Mesothelial cell of epicardium (in vitro differentiated cells): ENCODE data around the gene SEMA3A. TPM values are rescaled to one million over a fixed set of nuclear protein-coding genes. Genes with fewer than 3 reads are reported as not detected.
A peak's percentile ranks its signal among the peaks of the same experiment; 100 is the strongest.
"Not testable (repeated sequence)": the region's sequence is repeated elsewhere in the genome, so short reads cannot be mapped to it uniquely, and the experiment has no call there.

Source experiments
- DNase-seq, 2 experiments: peaks; one replicate each; pipeline ENCODE4 v3.0.0; 2021; ENCODE audit warnings: low spot score in 2 of 2; ENCODE audit not compliant: unreplicated experiment in 2 of 2
- H3K27ac Mint-ChIP-seq: 2 replicates; pipeline ENCODE4 v1.8.0; 2021; ENCODE audit warnings: mixed read lengths
- H3K27me3 Mint-ChIP-seq: 2 replicates; pipeline ENCODE4 v1.8.0; 2021; ENCODE audit warnings: low read depth, mixed read lengths
- H3K36me3 Mint-ChIP-seq: 2 replicates; pipeline ENCODE4 v1.8.0; 2021; ENCODE audit warnings: mixed read lengths
- H3K4me1 Mint-ChIP-seq: 2 replicates; pipeline ENCODE4 v1.8.0; 2021; ENCODE audit warnings: mixed read lengths
- H3K4me3 Mint-ChIP-seq: 2 replicates; pipeline ENCODE4 v1.8.0; 2021; ENCODE audit warnings: mild to moderate bottlenecking, moderate library complexity, mixed read lengths
- H3K9me3 Mint-ChIP-seq: 2 replicates; pipeline ENCODE4 v1.8.0; 2021; ENCODE audit warnings: mixed read lengths
- total RNA-seq: library from RNA; stranded (reverse); gene quantifications from 3 replicates; pipeline ENCODE4 v1.2.1, GENCODE V29; 2021
- TF ChIP-seq, protein P1 (sequence below): fragments of 200-600 bp; sonication (generic); IDR thresholded peaks from one replicate; pipeline ENCODE4 v1.5.0; 2021; ENCODE audit warnings: antibody characterized with exemption; ENCODE audit not compliant: unreplicated experiment

Gene SEMA3A
- total RNA-seq, 1 donor from 2014 or later, result 44.4 TPM

DNA sequence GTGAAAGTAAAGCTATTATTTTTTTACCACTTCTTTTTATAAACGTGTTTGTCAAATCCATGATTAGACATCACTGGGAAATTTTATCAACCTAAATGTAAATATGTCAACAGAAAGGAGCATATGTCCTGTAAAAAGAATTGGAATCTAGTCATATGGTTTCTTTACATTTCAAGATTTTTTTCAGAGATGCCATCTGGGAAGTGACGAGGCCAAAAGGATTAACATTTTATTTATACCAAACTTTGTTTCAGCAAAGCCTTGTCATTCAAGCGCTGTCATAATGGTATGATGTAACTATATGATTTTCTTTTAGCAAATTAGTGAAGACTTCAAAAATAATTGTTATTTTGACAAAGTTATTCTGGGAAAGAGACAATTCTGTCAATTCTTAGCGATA, 117.3 kb downstream of the SEMA3A start:
- TF ChIP-seq, protein P1, sequence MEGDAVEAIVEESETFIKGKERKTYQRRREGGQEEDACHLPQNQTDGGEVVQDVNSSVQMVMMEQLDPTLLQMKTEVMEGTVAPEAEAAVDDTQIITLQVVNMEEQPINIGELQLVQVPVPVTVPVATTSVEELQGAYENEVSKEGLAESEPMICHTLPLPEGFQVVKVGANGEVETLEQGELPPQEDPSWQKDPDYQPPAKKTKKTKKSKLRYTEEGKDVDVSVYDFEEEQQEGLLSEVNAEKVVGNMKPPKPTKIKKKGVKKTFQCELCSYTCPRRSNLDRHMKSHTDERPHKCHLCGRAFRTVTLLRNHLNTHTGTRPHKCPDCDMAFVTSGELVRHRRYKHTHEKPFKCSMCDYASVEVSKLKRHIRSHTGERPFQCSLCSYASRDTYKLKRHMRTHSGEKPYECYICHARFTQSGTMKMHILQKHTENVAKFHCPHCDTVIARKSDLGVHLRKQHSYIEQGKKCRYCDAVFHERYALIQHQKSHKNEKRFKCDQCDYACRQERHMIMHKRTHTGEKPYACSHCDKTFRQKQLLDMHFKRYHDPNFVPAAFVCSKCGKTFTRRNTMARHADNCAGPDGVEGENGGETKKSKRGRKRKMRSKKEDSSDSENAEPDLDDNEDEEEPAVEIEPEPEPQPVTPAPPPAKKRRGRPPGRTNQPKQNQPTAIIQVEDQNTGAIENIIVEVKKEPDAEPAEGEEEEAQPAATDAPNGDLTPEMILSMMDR, result no peak
- DNase-seq, result no peak
- Mint-ChIP-seq H3K4me1 (peaks cover 24% of the 10 kb centered on the region), H3K27ac (no peak overlapping the region), H3K27me3 (no peaks in the 10 kb centered on the region), H3K36me3 (no peaks in the 10 kb centered on the region), H3K4me3 (no peak overlapping the region), H3K9me3 (no peaks in the 10 kb centered on the region)

DNA sequence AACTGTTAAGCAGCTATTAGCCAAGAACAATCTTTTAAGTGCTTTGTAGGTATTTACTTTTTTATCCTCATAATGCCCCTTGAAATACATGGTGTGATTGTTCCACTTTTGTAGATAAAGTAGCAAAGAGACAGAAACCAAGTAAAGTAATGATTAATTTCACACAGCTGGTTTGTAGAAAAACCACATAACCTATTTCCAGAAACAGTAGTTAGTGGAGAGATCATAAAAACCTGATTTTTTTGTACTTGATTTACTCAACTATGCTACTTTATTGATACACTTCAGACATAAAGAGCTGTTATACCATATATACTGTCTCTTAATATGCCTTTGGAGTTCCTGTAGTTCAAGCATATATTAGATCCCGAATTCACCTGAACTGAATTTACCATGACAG, 118.4 kb downstream of the SEMA3A start:
- Mint-ChIP-seq H3K27ac (no peak overlapping the region), H3K27me3 (no peaks in the 10 kb centered on the region), H3K9me3 (no peaks in the 10 kb centered on the region), H3K4me1 (peaks cover 32% of the 10 kb centered on the region), H3K36me3 (no peaks in the 10 kb centered on the region), H3K4me3 (no peak overlapping the region)
- DNase-seq, result no peak
- TF ChIP-seq, protein P1, result no peak

DNA sequence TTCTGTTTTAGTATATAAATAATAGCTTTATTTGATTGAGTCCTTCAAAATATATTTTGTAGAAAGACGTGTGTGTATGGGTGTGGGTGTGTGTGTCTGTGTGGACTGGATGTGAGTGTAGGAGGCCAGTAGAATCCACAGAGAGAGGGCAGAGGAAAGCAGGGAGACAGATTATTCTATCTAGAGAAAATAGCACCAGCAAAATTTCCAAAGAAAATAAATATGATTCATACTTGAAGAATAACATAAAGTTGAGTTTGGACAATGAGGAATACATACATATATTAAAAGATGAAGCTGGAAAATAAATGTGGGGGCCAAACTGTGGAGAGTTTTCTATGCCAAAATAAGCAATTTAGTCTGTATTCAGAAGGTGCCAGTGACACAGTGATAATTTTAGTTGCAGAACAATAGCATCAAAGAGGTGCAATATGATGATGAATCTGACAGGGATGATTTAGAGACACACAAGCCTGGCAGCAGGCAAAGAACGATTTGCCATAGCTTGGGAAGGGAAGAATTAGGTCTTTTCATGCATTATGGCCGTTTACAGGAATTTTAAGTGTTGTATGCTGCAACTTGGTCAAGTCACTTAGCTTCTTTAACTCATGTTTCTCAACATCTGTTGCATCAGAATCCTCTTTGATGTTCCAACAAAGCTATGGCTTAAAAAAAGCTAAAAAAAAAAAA, 121.3 kb downstream of the SEMA3A start:
- DNase-seq, result no peak
- H3K27me3 Mint-ChIP-seq, result no peaks in the 10 kb centered on the region
- H3K4me3 Mint-ChIP-seq, result no peak overlapping the region
- peak overlapping the region; percentile 75 for H3K27ac Mint-ChIP-seq
- TF ChIP-seq, protein P1, result no peak
- H3K4me1 Mint-ChIP-seq, result peaks cover 49% of the 10 kb centered on the region
- H3K9me3 Mint-ChIP-seq, result no peaks in the 10 kb centered on the region
- no peaks in the 10 kb centered on the region for H3K36me3 Mint-ChIP-seq

GRCh38 chr7:84070770-84071169, 123.8 kb downstream of the SEMA3A start:
- Mint-ChIP-seq H3K27ac (peak overlapping the region; percentile 67), H3K4me1 (peaks cover 42% of the 10 kb centered on the region), H3K4me3 (no peak overlapping the region), H3K9me3 (no peaks in the 10 kb centered on the region), H3K27me3 (no peaks in the 10 kb centered on the region), H3K36me3 (no peaks in the 10 kb centered on the region)
- DNase-seq, result no peak
- TF ChIP-seq, protein P1, result no peak

- TF ChIP-seq, protein P1, result no peak
- DNase-seq, result no peak
- Mint-ChIP-seq H3K9me3 (no peaks in the 10 kb centered on the region), H3K4me3 (no peak overlapping the region), H3K27ac (no peak overlapping the region), H3K4me1 (peaks cover 42% of the 10 kb centered on the region), H3K36me3 (peaks cover 3% of the 10 kb centered on the region), H3K27me3 (no peaks in the 10 kb centered on the region)
Observed at GRCh38 chr7:84069999-84070500, 124.5 kb downstream of the SEMA3A start.

DNA sequence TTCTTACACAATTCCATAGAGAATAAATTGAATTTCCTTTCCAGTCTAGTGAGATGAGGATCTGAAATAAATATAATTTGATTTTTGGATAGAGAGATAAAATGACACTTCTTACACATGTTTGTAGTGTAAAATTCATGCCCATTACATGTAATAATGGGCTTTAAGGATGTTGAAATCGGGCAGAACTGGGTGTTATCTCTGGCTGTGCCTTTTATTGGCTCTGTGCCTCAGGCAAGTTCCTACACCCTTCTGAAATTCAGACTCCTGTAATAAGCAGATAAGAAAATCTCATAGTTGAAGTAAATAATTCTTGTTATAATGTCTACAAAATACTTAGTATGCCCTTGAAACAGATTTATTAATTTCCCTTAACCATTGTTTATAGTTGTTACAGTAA, 125.6 kb downstream of the SEMA3A start:
- H3K4me3 Mint-ChIP-seq, result no peak overlapping the region
- peaks cover 3% of the 10 kb centered on the region for H3K36me3 Mint-ChIP-seq
- H3K4me1 Mint-ChIP-seq, result peaks cover 37% of the 10 kb centered on the region
- H3K9me3 Mint-ChIP-seq, result no peaks in the 10 kb centered on the region
- no peaks in the 10 kb centered on the region for H3K27me3 Mint-ChIP-seq
- DNase-seq, result no peak
- TF ChIP-seq, protein P1, result no peak
- H3K27ac Mint-ChIP-seq, result peak overlapping the region; percentile 20

GRCh38 chr7:84062489-84062901, 132.1 kb downstream of the SEMA3A start:
- not testable (repeated sequence) for DNase-seq, H3K27me3 Mint-ChIP-seq, H3K4me3 Mint-ChIP-seq, H3K9me3 Mint-ChIP-seq, H3K36me3 Mint-ChIP-seq, H3K27ac Mint-ChIP-seq
- peaks cover 31% of the 10 kb centered on the region for H3K4me1 Mint-ChIP-seq
